Stimulated activated CD4-positive, alpha-beta T cell treated with anti-CD3 and anti-CD28 coated beads, Interleukin-4, amount 100 ng/mL, for 4 hours (primary cell): ENCODE measurements around the gene C13orf46.
"Not testable (repeated sequence)": the region's sequence is repeated elsewhere in the genome, so short reads cannot be mapped to it uniquely, and the experiment has no call there.

ENCODE experiments used
- DNase-seq, 2 experiments: peaks; one replicate each; pipeline ENCODE4 v3.0.0-alpha.2; 2020

Gene C13orf46

GRCh38 chr13:113920606-113921286 lies 53.1 kb downstream of the C13orf46 start:
- DNase-seq = no peak

DNA sequence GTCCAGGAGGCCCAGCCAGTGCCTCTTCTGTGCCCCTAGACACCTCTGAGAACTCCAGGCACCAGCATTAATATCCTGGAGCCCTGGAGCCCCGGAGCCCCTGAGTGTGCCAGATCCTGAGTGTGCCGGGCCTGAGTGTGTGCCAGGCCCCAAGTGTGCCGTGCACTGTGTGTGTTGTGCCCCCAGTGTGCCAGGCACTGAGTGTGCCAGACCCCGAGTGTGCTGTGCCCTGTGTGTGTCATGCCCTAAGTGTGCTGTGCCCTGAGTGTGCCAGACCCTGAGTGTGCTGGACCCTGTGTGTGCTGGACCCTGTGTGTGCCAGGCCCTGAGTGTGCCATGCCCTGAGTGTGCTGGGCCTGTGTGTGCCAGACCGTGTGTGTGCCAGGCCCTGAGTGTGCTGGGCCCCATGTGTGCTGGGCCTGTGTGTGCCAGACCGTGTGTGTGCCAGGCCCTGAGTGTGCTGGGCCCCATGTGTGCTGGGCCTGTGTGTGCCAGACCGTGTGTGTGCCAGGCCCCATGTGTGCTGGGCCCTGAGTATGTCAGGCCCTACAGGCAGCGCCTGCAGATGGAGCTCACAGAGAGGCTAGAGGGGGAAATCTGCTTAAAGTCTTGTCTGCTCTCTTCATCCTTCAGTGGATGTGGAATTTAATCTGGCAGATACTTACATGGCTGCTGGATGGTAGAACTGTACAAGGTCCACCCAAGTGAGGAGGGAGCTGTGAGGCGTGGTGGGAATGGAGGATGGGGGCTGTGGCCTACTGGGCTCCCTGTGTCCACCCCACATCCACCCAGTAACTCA lies 53.9 kb downstream of the C13orf46 start:
- DNase-seq = no peak

DNA sequence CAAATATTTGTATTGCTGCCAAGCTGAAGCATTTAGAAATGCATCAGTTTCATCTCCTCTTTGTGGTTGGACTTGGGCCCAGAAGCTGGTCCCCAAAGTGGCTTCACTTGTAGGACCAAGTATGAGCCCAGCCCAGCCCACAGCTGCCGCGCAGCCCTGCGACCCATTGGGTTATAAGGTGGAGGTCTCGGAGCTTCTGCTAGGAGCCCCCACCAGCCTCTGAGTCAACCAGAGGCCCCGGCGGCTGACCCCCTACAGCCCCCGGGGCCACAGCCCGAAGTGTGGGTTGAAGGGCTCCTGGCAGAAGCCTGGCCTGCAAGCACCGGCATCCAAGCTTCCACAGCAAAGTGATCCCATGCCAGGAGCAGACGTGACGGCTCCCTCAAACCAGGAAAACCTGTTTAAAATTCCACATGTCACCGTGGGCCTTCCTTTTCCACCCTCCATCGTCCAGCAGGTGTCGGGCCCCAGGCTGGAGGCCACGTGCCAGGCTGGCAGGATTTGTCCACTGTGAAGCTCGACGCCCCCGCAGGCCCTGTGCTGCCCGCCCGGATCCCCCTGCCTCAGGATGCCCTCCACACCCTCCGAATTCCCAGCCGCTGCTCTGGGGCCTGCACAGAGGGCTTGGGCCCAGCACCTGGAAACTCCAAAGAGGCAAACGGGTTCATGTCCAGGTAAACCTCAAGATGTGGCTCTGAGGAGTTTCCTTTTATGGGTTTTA lies 54.7 kb downstream of the C13orf46 start:
- DNase-seq = no peak

GRCh38 chr13:113918580-113918979 lies 55.3 kb downstream of the C13orf46 start:
- DNase-seq = no peak

- DNase-seq = no peak
Observed at GRCh38 chr13:113917594-113918371, 56.1 kb downstream of the C13orf46 start.

- no peak for DNase-seq
Observed at GRCh38 chr13:113917096-113917495, 56.8 kb downstream of the C13orf46 start.

DNA sequence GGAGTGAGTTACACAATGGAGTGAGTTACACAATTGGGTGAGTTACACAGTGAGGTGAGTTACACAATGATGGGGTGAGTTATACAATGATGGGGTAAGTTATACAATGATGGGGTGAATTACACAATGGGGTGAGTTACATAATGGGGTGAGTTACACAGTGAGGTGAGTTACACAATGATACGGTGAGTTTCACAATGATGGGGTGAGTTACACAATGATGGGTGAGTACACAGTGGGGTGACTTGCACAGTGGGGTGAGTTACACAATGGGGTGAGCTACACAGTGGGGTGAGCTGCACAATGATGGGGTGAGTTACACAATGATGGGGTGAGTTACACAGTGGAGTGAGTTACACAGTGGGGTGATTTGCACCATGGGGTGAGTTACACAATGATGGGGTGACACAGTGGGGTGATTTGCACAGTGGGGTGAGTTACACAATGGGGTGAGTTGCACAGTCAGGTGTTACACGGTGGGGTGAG lies 57.5 kb downstream of the C13orf46 start:
- DNase-seq = no peak

DNA sequence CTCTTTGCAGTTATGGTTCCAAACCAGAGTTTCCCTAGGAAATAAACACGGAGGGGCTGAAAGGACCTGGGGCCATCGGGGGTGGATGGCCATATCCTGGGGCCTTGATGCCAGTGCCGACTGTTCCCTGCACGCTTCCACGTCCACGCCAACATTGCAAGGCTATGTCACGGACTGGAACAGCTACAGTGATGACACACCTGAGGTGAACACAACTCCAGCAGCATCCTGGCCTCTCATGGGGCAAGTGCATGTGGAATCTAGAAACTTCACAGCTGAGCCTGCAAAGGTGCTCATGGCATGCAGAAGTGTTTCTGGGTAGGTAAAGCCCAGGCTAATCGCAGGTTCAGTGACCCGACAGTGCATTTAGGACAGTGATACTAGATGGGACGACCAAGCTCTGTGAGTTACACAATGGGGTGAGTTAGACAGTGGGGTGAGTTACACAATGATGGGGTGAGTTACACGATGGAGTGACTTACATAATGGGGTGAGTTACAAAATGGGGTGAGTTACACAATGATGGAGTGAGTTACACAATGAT lies 58.0 kb downstream of the C13orf46 start:
- no peak for DNase-seq

DNA sequence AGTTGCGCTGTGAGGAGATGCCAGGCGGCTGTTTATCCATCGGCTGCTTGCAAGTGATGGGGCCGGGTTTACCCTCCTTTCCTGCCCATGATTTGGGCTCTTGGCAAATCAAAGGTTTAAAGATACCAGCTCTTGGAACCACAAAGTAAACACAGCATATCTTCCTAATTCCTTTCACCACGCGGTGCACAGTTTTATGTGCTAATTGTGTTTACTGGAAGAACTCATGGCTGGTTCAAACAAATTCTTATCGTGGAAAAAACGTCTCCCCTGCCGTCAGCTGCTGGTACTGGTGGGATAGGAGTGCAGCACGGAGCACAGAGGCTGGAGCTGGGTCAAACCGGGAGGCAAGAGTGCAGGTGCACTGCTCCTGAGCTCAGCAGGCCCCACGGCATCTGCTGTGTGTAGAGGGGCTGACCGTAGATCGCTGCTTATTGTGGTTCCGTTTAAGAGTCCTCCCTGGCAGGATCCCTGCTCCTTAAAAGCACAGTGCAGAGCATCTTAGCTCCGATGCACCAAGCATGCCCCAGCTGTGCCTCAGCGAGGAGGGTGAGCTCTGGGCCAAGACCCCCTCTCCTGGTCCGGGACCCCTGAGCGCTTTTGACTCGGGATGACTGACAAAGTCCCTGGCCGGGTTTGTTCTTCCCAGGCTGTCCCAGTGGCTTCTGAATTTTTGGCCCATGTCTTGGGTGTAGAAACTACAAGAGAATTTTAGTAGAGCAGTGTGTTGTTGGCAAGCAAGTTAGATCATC lies 58.7 kb downstream of the C13orf46 start:
- no peak for DNase-seq

DNA sequence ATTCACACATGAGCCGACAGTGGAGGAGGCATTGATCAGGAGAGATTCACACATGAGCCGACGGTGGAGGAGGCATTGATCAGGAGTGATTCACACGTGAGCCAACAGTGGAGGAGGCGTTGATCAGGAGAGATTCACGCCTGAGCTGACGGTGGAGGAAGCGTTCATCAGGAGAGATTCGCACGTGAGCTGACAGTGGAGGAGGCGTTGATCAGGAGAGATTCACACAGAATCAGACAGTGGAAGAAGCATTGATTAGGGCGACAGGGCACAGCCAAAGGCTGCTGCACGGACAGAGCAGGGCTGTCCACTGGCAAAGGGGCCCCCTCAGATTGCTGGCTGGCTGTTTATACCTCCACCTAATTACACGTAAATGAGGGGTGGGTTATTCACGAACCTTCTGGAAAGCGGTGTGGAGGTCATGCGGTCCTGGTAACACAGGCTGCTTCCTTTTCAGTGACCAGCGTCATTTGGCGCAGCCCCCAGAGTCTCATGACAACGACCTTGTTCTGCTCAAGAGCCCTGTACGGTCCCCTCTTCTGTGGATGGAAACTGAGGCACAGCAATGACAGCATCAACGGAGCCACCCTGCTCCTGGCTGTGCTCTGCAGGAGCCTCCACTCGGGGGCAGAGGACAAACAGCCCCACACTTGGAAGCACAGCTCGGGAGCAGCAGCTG lies 59.4 kb downstream of the C13orf46 start:
- no peak for DNase-seq

DNA sequence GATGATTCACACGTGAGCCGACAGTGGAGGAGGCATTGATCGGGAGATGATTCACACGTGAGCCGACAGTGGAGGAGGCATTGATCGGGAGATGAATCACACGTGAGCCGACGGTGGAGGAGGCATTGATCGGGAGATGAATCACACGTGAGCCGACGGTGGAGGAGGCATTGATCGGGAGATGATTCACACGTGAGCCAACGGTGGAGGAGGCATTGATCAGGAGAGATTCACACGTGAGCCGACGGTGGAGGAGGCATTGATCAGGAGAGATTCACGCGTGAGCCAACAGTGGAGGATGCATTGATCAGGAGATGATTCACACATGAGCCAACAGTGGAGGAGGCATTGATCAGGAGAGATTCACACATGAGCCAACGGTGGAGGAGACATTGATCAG lies 60.0 kb downstream of the C13orf46 start:
- not testable (repeated sequence) for DNase-seq

DNA sequence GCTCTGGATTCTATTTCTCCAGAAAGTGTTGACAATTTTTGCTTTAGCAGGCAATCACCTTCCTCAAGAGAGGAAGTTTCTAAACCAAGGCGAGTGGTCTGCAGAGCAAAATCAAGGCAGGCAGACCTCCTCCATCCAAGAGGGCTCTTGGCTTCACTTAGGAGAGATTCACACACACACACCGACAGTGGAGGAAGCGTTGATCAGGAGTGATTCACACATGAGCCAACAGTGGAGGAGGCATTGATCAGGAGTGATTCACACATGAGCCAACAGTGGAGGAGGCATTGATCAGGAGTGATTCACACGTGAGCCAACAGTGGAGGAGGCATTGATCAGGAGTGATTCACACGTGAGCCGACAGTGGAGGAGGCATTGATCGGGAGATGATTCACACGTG lies 60.5 kb downstream of the C13orf46 start:
- not testable (repeated sequence) for DNase-seq

DNA sequence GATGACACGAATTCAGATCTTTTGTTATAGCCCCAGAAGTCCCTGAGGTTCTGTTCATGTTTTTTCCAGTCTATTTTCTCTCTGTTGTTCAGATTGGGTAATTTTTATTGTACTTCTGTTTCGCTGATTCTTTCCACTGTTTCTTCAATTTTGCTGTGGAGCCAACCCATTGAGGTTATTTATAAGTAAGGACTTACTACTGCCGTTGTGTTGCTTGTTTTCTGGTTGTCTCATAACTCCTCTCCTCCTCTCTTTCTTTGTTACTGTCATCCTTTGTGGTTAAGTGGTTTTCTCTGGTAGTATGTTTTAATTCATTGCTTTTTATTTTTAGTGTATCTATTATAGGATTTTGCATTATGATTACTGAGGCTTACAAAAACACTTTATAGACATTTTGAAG lies 61.3 kb downstream of the C13orf46 start:
- no peak for DNase-seq

- no peak for DNase-seq
Observed at GRCh38 chr13:113907635-113908617, 66.0 kb downstream of the C13orf46 start.

GRCh38 chr13:113906571-113906970 lies 67.3 kb downstream of the C13orf46 start:
- no peak for DNase-seq

GRCh38 chr13:113905942-113906341 lies 67.9 kb downstream of the C13orf46 start:
- DNase-seq = no peak

DNA sequence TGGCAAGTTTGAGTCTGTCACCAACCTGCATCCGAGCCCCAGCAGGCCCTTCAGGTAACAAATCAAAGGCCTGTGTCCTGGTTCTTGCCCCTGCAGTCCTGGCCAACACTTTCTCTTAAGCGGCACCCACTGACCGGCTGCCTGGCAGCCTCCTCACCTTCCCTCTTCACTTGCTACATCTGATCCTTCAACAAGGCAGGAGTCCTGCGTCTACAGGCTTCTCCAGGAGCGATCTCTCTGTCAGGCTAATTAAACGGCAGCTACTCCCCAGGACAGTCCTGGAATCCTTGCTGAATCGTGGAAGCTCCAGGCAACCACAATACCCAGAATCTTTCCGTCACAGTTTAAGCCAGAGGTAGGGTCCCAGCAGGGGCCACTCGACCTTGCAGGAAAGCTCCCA lies 68.9 kb downstream of the C13orf46 start:
- DNase-seq = no peak

DNA sequence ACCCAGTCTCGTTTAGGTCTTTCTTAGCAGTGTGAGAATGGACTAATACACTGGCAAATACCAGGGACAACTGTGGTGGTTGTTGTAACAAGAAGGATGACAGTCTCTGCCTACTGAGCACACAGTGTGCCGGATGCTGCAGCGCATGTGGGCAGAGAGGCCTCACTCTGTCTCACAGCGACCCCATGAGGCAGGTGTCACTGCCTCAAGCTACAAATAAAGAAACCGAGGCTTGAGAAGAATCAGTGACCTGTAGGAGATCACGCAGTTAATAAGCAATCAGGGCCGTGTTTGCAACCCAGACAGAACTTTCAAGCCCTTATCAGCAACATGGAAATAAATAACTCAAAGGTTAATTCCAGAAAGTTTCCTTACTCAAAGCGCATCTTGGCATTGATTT lies 69.5 kb downstream of the C13orf46 start:
- peak in 1 of 2 experiments; percentile 15 for DNase-seq

DNA sequence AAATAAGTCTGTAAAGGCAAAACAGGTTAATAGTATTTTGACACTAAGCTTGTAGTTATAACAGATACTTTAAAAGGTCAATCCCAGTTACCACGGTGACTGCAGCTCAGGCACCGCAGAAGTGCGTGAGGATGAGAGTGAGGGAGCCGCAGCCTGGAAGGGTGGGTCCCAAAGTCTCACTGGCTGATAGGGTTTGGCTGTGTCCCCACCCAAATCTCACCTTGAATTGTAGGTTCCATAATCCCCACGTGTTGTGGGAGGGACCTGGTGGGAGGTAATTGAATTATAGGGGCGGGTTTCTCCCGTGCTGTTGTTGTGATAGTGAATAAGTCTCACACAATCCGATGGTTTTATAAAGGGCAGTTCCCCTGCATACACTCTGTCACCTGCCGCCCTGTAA lies 70.0 kb downstream of the C13orf46 start:
- DNase-seq = no peak
